IMR-90 (cell line): ENCODE data around the gene S100A11. TPM values are rescaled to one million over a fixed set of nuclear protein-coding genes. Genes with fewer than 3 reads are reported as not detected.

Source experiments
- ATAC-seq: fragments of 200-7000 bp; cut with Tn5 transposase; 2 replicates; pipeline ENCODE4 v1.9.1; 2020; ENCODE audit warnings: low read depth, mild to moderate bottlenecking, moderate library complexity
- BruUV-seq: library from RNA; stranded (reverse); fragments of 400-500 nt; replicated peaks from 2 replicates; lab custom pipeline; 2021; lab: Mats Ljungman, UMichigan
- CTCF ChIA-PET: fragments of 300-600 bp; formaldehyde crosslinking; extraction: SDS; loops from one replicate; lab custom pipeline; 2021; ENCODE audit warnings: antibody characterized with exemption; lab: Yijun Ruan, JAX
- POLR2A ChIA-PET: fragments of 300-600 bp; sonication (Branson Sonifier 250); formaldehyde crosslinking; loops from one replicate; lab custom pipeline; 2022; ENCODE audit warnings: antibody characterized with exemption; ENCODE audit not compliant: unreplicated experiment; lab: Charles Lee
- DNase-seq: peaks from one replicate; pipeline ENCODE4 v3.0.0; 2013
- H2AFZ ChIP-seq: replicated peaks from 2 replicates; pipeline ENCODE3; 2013; ENCODE audit warnings: low read length, mild to moderate bottlenecking; ENCODE audit not compliant: poor library complexity
- H2AK5ac ChIP-seq: 2 replicates; pipeline ENCODE4 v1.6.1; 2013; ENCODE audit warnings: low read depth, low read length, inconsistent platforms
- H2AK9ac ChIP-seq: replicated peaks from 2 replicates; pipeline ENCODE3; 2013; ENCODE audit warnings: mild to moderate bottlenecking, low read depth, low read length, moderate library complexity; ENCODE audit not compliant: poor library complexity
- H2BK120ac ChIP-seq: 2 replicates; pipeline ENCODE4 v1.6.1; 2013; ENCODE audit warnings: low read depth, low read length, inconsistent platforms
- H2BK15ac ChIP-seq: 3 replicates; pipeline ENCODE4 v1.6.1; 2013; ENCODE audit warnings: low read depth, low read length, inconsistent platforms
- H2BK20ac ChIP-seq: 2 replicates; pipeline ENCODE4 v1.6.1; 2013; ENCODE audit warnings: low read depth, mild to moderate bottlenecking, inconsistent platforms, low read length, moderate library complexity
- H2BK5ac ChIP-seq: 2 replicates; pipeline ENCODE4 v1.6.1; 2013; ENCODE audit warnings: mild to moderate bottlenecking, low read depth, low read length, inconsistent platforms; ENCODE audit not compliant: poor library complexity, severe bottlenecking
- H3K14ac ChIP-seq: replicated peaks from 2 replicates; pipeline ENCODE4 v1.6.1; 2013; ENCODE audit warnings: low read depth, low read length, inconsistent platforms
- H3K18ac ChIP-seq: 2 replicates; pipeline ENCODE4 v1.6.1; 2013; ENCODE audit warnings: low read depth, low read length, control low read depth
- H3K23ac ChIP-seq: 2 replicates; pipeline ENCODE4 v1.6.1; 2013; ENCODE audit warnings: low read depth, low read length, inconsistent platforms
- H3K27ac ChIP-seq: 2 replicates; pipeline ENCODE4 v1.5.1; 2013; ENCODE audit warnings: mild to moderate bottlenecking, control low read depth, low read length; ENCODE audit not compliant: insufficient read depth
- H3K27me3 ChIP-seq: 2 replicates; pipeline ENCODE4 v1.6.1; 2013; ENCODE audit warnings: low read length; ENCODE audit not compliant: control insufficient read depth, insufficient read depth
- H3K36me3 ChIP-seq: 2 replicates; pipeline ENCODE4 v1.6.1; 2013; ENCODE audit warnings: low read length, mixed read lengths; ENCODE audit not compliant: control insufficient read depth, insufficient read depth
- H3K4ac ChIP-seq: 2 replicates; pipeline ENCODE4 v1.6.1; 2013; ENCODE audit warnings: low read depth, low read length, inconsistent platforms
- H3K4me1 ChIP-seq: 2 replicates; pipeline ENCODE4 v1.6.1; 2013; ENCODE audit warnings: low read length, mixed read lengths; ENCODE audit not compliant: control insufficient read depth, insufficient read depth
- H3K4me2 ChIP-seq: 2 replicates; pipeline ENCODE4 v1.6.1; 2013; ENCODE audit warnings: low read depth, mild to moderate bottlenecking, control low read depth, low read length, moderate library complexity
- H3K4me3 ChIP-seq: 2 replicates; pipeline ENCODE4 v1.5.1; 2013; ENCODE audit warnings: low read depth, mild to moderate bottlenecking, control low read depth, low read length, moderate library complexity; ENCODE audit not compliant: insufficient read depth
- H3K56ac ChIP-seq: 2 replicates; pipeline ENCODE4 v1.6.1; 2013; ENCODE audit warnings: low read length, inconsistent platforms; ENCODE audit not compliant: insufficient read depth; ENCODE audit errors: extremely low read depth
- H3K79me1 ChIP-seq, 2 experiments: 2 replicates each; pipeline ENCODE4 v1.6.1; 2013; ENCODE audit warnings: low read length in 2 of 2, inconsistent platforms in 1 of 2, low read depth in 1 of 2
- H3K9ac ChIP-seq: 2 replicates; pipeline ENCODE4 v1.6.1; 2013; ENCODE audit warnings: low read depth, low read length, control low read depth
- H3K9me1 ChIP-seq: 2 replicates; pipeline ENCODE4 v1.6.1; 2013; ENCODE audit warnings: low read length, inconsistent platforms; ENCODE audit not compliant: insufficient read depth
- H3K9me3 ChIP-seq: 2 replicates; pipeline ENCODE4 v1.6.1; 2013; ENCODE audit warnings: low read length; ENCODE audit not compliant: control insufficient read depth, insufficient read depth
- H4K20me1 ChIP-seq: 2 replicates; pipeline ENCODE4 v1.6.1; 2013; ENCODE audit warnings: low read length, inconsistent platforms; ENCODE audit not compliant: insufficient read depth
- H4K5ac ChIP-seq: 2 replicates; pipeline ENCODE4 v1.6.1; 2013; ENCODE audit warnings: mild to moderate bottlenecking, low read depth, low read length, control low read depth
- H4K8ac ChIP-seq, 2 experiments: 2 replicates each; pipeline ENCODE4 v1.6.1; 2013; ENCODE audit warnings: low read depth in 2 of 2, low read length in 2 of 2, control low read depth in 1 of 2, inconsistent platforms in 1 of 2
- H4K91ac ChIP-seq: 2 replicates; pipeline ENCODE4 v1.6.1; 2013; ENCODE audit warnings: low read depth, low read length, inconsistent platforms; ENCODE audit not compliant: insufficient read depth
- BHLHE40 ChIP-seq: fragments of 150-350 bp; IDR thresholded peaks from 2 replicates; pipeline ENCODE4 v1.6.1; 2016; ENCODE audit warnings: mild to moderate bottlenecking, low read depth, low read length
- CEBPB ChIP-seq: IDR thresholded peaks from 2 replicates; pipeline ENCODE4 v1.6.1; 2012; ENCODE audit warnings: low read depth, low read length, improper control_type of control experiment
- CHD1 ChIP-seq: IDR thresholded peaks from 2 replicates; pipeline ENCODE4 v1.6.1; 2012; ENCODE audit warnings: low read depth, low read length, improper control_type of control experiment
- CTCF ChIP-seq: conservative IDR thresholded peaks from 2 replicates; pipeline ENCODE4 v1.5.1; 2012; ENCODE audit warnings: mild to moderate bottlenecking, low read depth, low read length, improper control_type of control experiment
- FOS ChIP-seq: fragments of 150-350 bp; IDR thresholded peaks from 2 replicates; pipeline ENCODE4 v1.6.1; 2016; ENCODE audit warnings: low read depth, low read length
- MAFK ChIP-seq: IDR thresholded peaks from 2 replicates; pipeline ENCODE4 v1.6.1; 2012; ENCODE audit warnings: low read depth, low read length, improper control_type of control experiment
- MAZ ChIP-seq: IDR thresholded peaks from 2 replicates; pipeline ENCODE4 v1.6.1; 2012; ENCODE audit warnings: low read depth, mild to moderate bottlenecking, low read length, improper control_type of control experiment, moderate library complexity, borderline replicate concordance
- MXI1 ChIP-seq: IDR thresholded peaks from 2 replicates; pipeline ENCODE4 v1.6.1; 2012; ENCODE audit warnings: low read depth, mild to moderate bottlenecking, low read length, moderate library complexity, borderline replicate concordance
- POLR2A ChIP-seq: IDR thresholded peaks from 2 replicates; pipeline ENCODE4 v1.6.1; 2012; ENCODE audit warnings: mild to moderate bottlenecking, low read depth, low read length
- RAD21 ChIP-seq: IDR thresholded peaks from 2 replicates; pipeline ENCODE4 v1.6.1; 2012; ENCODE audit warnings: low read length, improper control_type of control experiment
- RCOR1 ChIP-seq: IDR thresholded peaks from 2 replicates; pipeline ENCODE4 v1.6.1; 2012; ENCODE audit warnings: mild to moderate bottlenecking, low read length, improper control_type of control experiment; ENCODE audit not compliant: insufficient replicate concordance
- WGBS, 2 experiments: methylation state at CpG; one replicate each; pipeline versions ENCODE4 v1.1.5 to v1.1.7; 2013; ENCODE audit warnings: missing lambda C conversion rate in 2 of 2; ENCODE audit not compliant: insufficient read length in 1 of 2; ENCODE audit errors: extremely low coverage in 2 of 2; 5-methylcytosine and 5-hydroxymethylcytosine counted together
- dilution Hi-C: fragments of 300-500 bp; cut with HindIII; formaldehyde crosslinking; loops from one replicate; pipeline ENCODE4 v1.14.3; 2018; ENCODE audit warnings: low sequenced_read_pairs; ENCODE audit not compliant: unreplicated experiment
- in situ Hi-C: fragments of 300-500 bp; cut with MboI; formaldehyde crosslinking; loops from 3 replicates; pipeline ENCODE4 v1.14.3; 2019; ENCODE audit warnings: low sequenced_read_pairs, inconsistent platforms, mixed read lengths
- intact Hi-C: fragments of 100-400 bp; cut with micrococcal nuclease; formaldehyde crosslinking; loops from 2 replicates; pipeline ENCODE4 v1.10.0; 2022
- polyA plus RNA-seq, 3 experiments: library from polyadenylated mRNA; depleted of rRNA; stranded (reverse); fragments of >200 nt; gene quantifications; 2 replicates each; pipeline ENCODE4 v1.2.3, GENCODE V29; 2012; ENCODE audit warnings: low replicate concordance in 1 of 3
- total RNA-seq: library from RNA; depleted of rRNA; stranded (reverse); fragments of >200 nt; gene quantifications from 2 replicates; pipeline ENCODE4 v1.2.3, GENCODE V29; 2012
- TF ChIP-seq, protein P1 (sequence below): fragments of 150-350 bp; IDR thresholded peaks from 2 replicates; pipeline ENCODE4 v1.6.1; 2016; ENCODE audit warnings: low read depth, mild to moderate bottlenecking, low read length, moderate library complexity, borderline replicate concordance

Gene S100A11
- total and polyA plus RNA-seq, 2 of the 4 experiments (the other 2 are of a cell fraction), result 167 to 1,402 TPM

- no peaks in the 10 kb centered on the region for H3K9me1 ChIP-seq
- peak overlapping the region; percentile 62 for H4K5ac ChIP-seq
- H2AK9ac ChIP-seq, result peak overlapping the region; percentile 15
- H2BK120ac ChIP-seq, result peak overlapping the region; percentile 89
- POLR2A ChIA-PET, result interaction anchor here (0.5 to 1.5 kb wide), 3 partner anchors 11 to 325 kb away, joined by 3 to 7 read pairs (median 3); partner anchors contain the start of gene S100A11
- DNase-seq (peak; percentile 99), ATAC-seq (peak; percentile 97)
- dilution Hi-C loops, result no loop called here
- H2BK20ac ChIP-seq, result peak overlapping the region; percentile 91
- H3K79me1 ChIP-seq, result no peaks in the 10 kb centered on the region
- 0% methylated on average over 1 of the region's 13 CpGs; no CpG with 5 or more reads in 1 of the 2 experiments for WGBS, 2 experiments
- peaks cover 2% of the 10 kb centered on the region; the same call in 1 of the 2 replicates for H3K27me3 ChIP-seq
- H2BK5ac ChIP-seq, result peak overlapping the region; percentile 94
- H3K4me2 ChIP-seq, result peak overlapping the region; percentile 70
- H3K4me3 ChIP-seq, result peak overlapping the region; percentile 25; the same call in 1 of the 2 replicates
- peak overlapping the region; percentile 39; the same call in 1 of the 2 replicates for H2AK5ac ChIP-seq
- intact Hi-C loops, result no loop called here
- peak overlapping the region; percentile 90 for H3K14ac ChIP-seq
- H3K23ac ChIP-seq, result peak overlapping the region; percentile 77
- H3K36me3 ChIP-seq, result no peaks in the 10 kb centered on the region
- H3K27ac ChIP-seq, result peak overlapping the region; percentile 78
- H4K91ac ChIP-seq, result peak overlapping the region; percentile 89
- in situ Hi-C loops, result no loop called here
- H3K4ac ChIP-seq, result peak overlapping the region; percentile 93
- peak overlapping the region; percentile 72 to 92 for H4K8ac ChIP-seq
- no peaks in the 10 kb centered on the region for H4K20me1 ChIP-seq
- peak overlapping the region; percentile 84 for H2AFZ ChIP-seq
- peak overlapping the region; percentile 65; the same call in 2 of the 3 replicates for H2BK15ac ChIP-seq
- peak overlapping the region; percentile 68 for H3K9ac ChIP-seq
- H3K56ac ChIP-seq, result peak overlapping the region; percentile 94
- H3K4me1 ChIP-seq, result peaks cover 9% of the 10 kb centered on the region
- H3K9me3 ChIP-seq, result no peaks in the 10 kb centered on the region
- BruUV-seq, result no TSS peak
- CTCF ChIA-PET, result interaction anchor here (0.6 to 1.3 kb wide), 4 partner anchors 10 to 141 kb away, joined by 3 read pairs; partner anchors contain the start of gene S100A11
- peak overlapping the region; percentile 62 for H3K18ac ChIP-seq
- TF ChIP-seq MXI1 (peak; percentile 35; the same call in 1 of the 2 replicates), RAD21 (0 out of 2 replicates have a peak, but pooled peaks have one; percentile 20), CTCF (peak; percentile 64), FOS (peak; percentile 89), RCOR1 (peak; percentile 17), CEBPB (no peak), CHD1 (0 out of 2 replicates have a peak, but pooled peaks have one; percentile 60), MAFK (no peak), MAZ (peak; percentile 65; the same call in 1 of the 2 replicates), BHLHE40 (peak; percentile 28; the same call in 1 of the 2 replicates), POLR2A (peak; percentile 91)
- TF ChIP-seq, protein P1, sequence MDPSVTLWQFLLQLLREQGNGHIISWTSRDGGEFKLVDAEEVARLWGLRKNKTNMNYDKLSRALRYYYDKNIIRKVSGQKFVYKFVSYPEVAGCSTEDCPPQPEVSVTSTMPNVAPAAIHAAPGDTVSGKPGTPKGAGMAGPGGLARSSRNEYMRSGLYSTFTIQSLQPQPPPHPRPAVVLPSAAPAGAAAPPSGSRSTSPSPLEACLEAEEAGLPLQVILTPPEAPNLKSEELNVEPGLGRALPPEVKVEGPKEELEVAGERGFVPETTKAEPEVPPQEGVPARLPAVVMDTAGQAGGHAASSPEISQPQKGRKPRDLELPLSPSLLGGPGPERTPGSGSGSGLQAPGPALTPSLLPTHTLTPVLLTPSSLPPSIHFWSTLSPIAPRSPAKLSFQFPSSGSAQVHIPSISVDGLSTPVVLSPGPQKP, result no peak
These were observed 11.1 kb upstream of the S100A11 start for GRCh38 chr1:152047730-152048415.
